ENCODE results near the gene PLAAT3.
"Not testable (repeated sequence)": the region's sequence is repeated elsewhere in the genome, so short reads cannot be mapped to it uniquely, and the experiment has no call there.

PLAAT3 gene

GRCh38 chr11:63608353-63609345 lies 5.6 kb downstream of the PLAAT3 start:
- DNase-seq, result no peak

GRCh38 chr11:63603180-63603518 lies 11.1 kb downstream of the PLAAT3 start:
- DNase-seq, result no peak

GRCh38 chr11:63602290-63603179 lies 11.7 kb downstream of the PLAAT3 start:
- not testable (repeated sequence) for DNase-seq

- DNase-seq, result no peak
Measured at GRCh38 chr11:63599211-63600122, 14.8 kb downstream of the PLAAT3 start.

GRCh38 chr11:63598556-63598955 lies 15.7 kb downstream of the PLAAT3 start:
- no peak for DNase-seq

- DNase-seq, result no peak
Measured at GRCh38 chr11:63595296-63595695, 18.9 kb downstream of the PLAAT3 start.

- no peak for DNase-seq
Measured at GRCh38 chr11:63592975-63593395, 21.2 kb downstream of the PLAAT3 start.

- DNase-seq, result no peak
Measured at GRCh38 chr11:63590024-63590788, 24.0 kb downstream of the PLAAT3 start.

- no peak for DNase-seq
Measured at GRCh38 chr11:63589000-63589399, 25.2 kb downstream of the PLAAT3 start.

GRCh38 chr11:63586451-63587166 lies 27.6 kb downstream of the PLAAT3 start:
- no peak for DNase-seq

- no peak for DNase-seq
Measured at GRCh38 chr11:63583357-63583677, 30.9 kb downstream of the PLAAT3 start.

- not testable (repeated sequence) for DNase-seq
Measured at GRCh38 chr11:63581224-63581623, 33.0 kb downstream of the PLAAT3 start.

GRCh38 chr11:63578882-63579281 lies 35.4 kb downstream of the PLAAT3 start:
- DNase-seq, result not testable (repeated sequence)

GRCh38 chr11:63574856-63575602 lies 39.2 kb downstream of the PLAAT3 start:
- no peak for DNase-seq

- DNase-seq, result peak; percentile 66
Measured at GRCh38 chr11:63573881-63574855, 40.1 kb downstream of the PLAAT3 start.

GRCh38 chr11:63572026-63572688 lies 42.1 kb downstream of the PLAAT3 start:
- DNase-seq, result no peak

GRCh38 chr11:63569570-63569969 lies 44.7 kb downstream of the PLAAT3 start:
- no peak for DNase-seq

- peak; percentile 86 for DNase-seq
Measured at GRCh38 chr11:63567044-63567840, 47.0 kb downstream of the PLAAT3 start.

Data from activated effector memory CD4-positive, alpha-beta T cell treated with anti-CD3 and anti-CD28 coated beads, Interleukin-2, amount 50 U/mL, for 16 hours (primary cell).